NCI-H2196 treated with DMSO at 0.1 percent for 48 hours (cell line): ENCODE results near the gene ANKRD13D.
"Not testable (repeated sequence)": the region's sequence is repeated elsewhere in the genome, so short reads cannot be mapped to it uniquely, and the experiment has no call there.

Source experiments
- DNase-seq: peaks from one replicate; lab custom pipeline; 2025; ENCODE audit not compliant: unreplicated experiment; lab: John Stamatoyannopoulos, UW

ANKRD13D gene

DNA sequence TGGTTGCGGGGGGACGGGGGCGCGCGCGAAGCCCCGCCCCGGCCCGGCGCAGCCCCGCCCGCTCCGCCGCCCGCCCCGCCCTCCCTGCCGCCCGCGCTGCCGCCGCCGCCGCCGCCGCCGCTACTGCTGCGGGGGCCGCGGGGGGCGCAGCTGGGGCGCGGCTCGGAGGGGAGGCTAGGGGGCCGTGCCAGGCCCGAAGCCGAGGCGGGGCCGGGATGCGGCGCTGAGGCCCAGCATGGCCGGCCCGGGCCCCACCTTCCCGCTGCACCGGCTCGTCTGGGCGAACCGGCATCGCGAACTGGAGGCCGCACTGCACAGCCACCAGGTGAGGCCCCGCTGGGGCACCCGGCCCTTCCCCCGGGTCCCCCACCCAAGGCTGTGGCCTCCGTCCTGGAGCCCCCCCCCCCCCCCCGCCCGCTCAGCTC, at the start of gene ANKRD13D:
TSS of gene ANKRD13D (plus strand) at position 78 of the 425 bp plus-strand sequence. CDS start at position 236, 158 bp downstream.
- no peak for DNase-seq

DNA sequence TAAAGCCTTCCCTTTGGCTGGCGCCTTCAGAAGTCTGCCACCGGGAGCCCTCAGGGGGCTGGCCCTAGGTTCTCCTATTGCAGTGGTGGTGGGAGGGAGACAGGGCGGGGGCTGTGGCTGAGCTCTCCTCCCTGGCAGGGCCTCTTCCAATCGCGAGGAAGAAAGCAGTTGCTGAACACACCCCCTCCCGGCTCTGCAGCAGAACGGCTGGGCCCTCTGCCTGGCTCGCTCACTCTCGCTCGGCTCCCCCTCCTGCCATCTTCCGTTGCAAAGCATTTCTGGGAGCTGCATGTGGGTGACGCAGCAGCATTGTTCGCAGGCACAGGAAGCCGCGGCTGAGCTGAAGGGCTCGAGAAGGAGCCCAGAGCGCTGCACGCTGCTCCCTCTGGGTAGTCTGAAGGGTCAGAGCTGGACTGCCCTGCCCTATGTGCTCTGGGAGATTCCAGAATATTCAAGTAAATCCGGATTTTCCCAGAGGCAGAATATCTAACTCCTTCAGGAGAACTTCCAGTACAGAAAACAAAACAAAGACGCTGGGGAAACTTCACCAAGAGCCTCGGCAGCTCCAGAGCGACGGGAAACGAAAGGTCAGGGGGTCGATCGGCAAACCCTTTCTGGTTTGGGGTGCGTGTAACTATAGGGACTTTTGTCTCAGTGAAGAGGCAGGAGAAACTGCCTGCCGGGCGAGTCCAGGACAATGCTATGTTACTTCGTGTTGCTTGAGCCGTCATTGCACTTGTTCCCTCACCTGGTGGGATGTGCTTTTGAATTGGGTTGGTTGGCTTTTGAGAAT, 49.1 kb upstream of the ANKRD13D start:
- peak; percentile 99 for DNase-seq

DNA sequence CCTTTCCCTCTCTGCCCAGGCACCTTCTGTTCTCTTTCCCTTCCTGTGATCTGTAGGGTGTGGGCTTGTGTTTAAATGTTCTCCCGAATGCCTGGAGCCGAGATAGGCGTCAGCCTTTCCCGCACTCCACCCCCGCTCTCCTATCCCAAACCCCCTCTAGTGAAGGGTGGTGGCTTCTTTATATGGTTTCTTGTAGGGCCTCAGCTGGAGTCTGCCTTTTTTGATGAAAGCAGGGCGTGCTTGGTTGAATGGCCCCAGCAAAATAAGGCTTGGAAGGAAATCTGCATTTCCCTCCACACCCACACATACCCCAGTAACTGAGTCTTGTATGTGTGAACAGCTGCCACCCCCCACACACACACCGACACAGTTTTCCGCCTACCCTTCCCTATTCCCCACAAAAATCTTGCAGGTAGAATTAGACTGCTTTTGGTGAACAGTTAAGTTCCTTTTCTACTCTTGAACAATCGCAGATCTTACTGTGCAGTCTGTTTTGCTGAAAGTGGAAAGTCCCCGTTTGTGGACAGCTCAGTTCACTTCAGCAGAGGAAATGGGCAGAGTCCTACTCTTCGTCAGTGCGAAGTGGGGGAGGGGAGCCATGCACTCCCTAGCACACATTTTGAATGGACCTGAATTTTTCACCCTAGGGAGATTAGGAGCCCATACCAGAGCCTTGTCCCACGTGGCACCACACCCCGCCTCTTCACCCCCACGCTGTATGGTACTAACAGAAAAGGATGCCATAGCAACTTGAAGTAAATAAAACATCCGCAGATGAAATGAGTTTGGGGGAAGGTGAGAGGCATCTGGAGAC, 48.3 kb upstream of the ANKRD13D start:
- peak; percentile 9 for DNase-seq

DNA sequence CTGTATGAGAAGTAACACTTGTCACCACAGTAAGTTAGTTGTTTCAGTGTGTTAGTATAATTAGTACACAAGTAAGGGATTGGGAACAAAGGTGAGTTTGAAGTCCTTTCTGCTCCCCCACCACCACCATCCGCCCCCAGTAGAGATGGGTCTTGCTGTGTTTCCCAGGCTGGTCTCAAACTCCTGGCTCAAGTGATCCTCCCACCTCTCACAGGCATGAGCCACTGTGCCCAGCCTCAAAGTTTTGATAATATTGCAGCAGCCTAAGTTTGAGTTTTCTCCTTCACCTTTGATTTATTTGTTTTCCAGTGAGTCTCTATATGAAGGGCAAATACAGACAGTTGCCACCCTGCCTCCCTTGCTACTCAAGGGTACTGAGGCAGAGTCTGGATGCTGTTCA, 46.6 kb upstream of the ANKRD13D start:
- no peak for DNase-seq

DNA sequence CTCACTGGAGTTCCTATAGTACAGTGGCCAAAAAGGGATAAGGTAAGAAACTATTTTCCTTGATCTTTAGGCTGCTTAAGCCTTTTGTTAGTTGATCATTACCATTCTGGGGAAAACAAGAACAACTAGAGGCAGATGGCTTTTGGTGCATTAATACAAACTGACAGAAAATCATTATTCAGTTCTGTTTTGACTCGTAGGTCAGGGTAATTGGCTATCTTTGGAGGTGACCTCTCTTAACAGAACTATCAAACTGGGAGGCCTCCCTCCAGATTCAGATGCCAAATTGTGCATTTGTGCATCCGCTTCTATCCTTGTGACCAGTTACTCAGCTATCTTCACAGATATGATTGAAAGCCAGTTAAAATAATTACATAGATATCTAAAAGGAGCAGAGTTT, 46.1 kb upstream of the ANKRD13D start:
- no peak for DNase-seq

DNA sequence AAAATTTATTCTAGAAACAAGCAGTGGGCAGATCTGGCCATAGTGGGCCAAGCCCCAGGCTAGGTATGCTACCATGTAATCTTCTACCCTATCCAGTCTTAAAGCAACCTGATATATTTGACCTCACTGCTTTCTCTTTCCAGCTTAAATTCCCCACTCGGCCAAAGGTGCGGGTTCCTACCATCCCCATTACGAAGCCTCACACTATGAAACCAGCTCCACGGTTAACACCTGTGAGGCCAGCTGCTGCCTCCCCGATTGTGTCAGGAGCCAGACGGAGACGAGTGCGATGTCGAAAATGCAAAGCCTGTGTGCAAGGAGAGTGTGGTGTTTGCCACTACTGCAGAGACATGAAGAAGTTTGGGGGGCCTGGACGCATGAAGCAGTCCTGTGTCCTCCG, 44.1 kb upstream of the ANKRD13D start:
- no peak for DNase-seq

DNA sequence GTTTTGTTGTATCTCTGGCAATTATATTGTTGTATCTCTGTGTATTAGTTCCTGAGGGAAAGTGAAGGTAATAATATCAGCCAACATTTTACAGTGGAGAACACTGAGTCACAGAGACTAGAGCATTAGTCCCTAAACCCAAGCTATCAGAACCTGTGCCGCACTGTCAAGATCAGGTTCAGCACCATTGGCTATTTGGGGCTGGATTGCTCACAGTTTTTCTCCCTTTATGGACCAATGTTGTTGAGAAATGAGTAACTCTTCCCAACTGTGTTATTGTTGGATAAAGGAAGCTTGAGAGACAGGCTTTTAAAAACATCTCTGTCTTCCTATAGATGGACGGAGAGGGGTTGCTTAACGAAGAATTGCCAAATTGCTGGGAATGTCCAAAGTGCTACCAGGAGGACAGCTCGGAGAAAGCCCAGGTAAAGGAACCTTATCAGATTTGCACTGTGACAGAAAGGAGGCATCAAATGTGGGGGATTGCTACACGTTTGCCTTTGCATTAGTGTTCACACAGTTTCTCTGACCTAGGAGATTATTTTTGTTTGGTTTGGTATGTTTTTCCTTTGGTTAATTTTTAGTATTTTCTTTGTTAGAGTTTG, 41.1 kb upstream of the ANKRD13D start:
- no peak for DNase-seq

DNA sequence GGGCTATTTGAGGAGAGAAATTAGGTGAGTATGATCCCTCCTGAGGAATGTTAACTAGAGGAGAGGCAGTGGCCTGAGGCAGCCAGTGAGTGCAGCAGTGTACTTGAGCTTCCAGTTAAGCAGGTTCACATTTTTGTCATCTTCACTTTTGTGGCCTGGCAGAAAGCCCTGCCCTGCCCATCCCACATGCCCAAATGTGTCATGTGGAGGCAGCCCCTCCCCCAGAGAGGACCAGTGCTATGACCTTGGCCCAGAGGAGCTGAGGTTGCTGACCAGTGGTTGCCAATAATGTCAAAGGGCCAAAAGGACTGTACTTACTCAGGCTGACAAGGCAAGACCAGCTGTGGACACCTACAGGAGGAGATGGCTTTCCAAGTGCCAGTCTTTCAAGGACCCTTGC, 40.5 kb upstream of the ANKRD13D start:
- DNase-seq: no peak

DNA sequence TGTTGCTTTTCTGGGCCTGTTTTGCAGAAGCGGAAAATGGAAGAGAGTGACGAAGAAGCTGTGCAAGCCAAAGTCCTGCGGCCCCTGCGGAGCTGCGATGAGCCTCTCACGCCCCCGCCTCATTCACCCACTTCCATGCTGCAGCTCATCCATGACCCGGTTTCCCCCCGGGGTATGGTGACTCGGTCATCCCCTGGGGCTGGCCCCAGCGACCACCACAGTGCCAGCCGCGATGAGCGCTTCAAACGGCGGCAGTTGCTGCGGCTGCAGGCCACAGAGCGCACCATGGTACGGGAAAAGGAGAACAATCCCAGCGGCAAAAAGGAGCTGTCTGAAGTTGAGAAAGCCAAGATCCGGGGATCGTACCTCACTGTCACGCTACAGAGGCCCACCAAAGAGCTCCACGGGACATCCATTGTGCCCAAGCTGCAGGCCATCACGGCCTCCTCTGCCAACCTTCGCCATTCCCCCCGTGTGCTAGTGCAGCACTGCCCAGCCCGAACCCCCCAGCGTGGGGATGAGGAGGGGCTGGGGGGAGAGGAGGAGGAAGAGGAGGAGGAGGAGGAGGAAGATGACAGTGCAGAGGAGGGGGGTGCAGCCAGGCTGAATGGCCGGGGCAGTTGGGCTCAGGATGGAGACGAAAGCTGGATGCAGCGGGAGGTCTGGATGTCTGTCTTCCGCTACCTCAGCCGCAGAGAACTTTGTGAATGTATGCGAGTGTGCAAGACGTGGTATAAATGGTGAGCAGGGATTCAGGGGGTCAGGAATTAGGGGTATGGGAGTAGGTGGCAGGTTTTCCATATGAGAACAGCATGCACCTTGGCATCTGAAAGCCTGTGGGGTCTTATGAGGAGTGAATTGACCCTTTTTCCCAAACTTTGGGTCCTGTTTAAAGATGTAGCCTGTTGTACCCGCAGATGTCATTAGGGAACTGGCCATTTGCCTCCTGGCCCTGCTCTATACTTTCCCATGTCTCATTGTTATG, 38.8 kb upstream of the ANKRD13D start:
- DNase-seq: no peak

DNA sequence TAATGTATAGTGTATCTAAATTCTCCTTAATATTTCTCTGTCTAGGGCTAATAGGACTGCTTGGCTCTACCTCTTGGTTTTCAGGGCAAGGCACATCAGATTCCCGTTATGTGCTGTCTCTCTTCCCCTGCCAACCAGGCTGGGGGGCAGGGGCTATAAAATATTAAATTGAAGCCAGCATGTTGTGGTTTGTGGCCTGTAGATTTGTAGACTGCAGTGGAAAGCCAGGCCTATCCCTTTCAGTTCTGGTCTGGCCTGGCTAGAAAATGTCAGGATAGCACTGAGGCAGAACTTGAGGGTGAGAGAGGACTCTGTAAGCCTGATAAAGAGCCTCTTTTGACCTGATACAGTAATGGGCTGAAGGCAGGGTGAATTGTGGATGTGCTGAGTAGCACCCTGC, 37.3 kb upstream of the ANKRD13D start:
- no peak for DNase-seq

DNA sequence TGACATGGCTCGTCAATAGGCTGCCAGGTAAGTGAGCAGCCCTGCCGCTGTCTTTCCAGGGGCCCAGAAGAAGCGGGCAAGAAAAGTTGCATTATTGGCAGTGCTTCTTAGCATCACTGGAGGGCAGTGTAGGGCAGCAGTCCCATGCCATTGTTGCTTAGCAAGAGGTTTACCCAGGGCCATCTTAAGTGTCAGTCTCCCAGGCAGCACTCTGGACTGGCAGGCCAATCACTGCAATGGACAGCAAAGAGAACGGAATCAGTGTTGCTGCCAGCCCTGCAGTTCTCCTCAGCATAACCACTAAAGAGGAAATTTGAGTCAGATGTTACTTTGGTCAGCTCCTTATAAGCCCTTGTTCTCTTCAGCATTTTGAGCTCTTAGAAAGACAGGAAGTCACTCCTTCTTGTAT, 36.3 kb upstream of the ANKRD13D start:
- peak; percentile 47 for DNase-seq

DNA sequence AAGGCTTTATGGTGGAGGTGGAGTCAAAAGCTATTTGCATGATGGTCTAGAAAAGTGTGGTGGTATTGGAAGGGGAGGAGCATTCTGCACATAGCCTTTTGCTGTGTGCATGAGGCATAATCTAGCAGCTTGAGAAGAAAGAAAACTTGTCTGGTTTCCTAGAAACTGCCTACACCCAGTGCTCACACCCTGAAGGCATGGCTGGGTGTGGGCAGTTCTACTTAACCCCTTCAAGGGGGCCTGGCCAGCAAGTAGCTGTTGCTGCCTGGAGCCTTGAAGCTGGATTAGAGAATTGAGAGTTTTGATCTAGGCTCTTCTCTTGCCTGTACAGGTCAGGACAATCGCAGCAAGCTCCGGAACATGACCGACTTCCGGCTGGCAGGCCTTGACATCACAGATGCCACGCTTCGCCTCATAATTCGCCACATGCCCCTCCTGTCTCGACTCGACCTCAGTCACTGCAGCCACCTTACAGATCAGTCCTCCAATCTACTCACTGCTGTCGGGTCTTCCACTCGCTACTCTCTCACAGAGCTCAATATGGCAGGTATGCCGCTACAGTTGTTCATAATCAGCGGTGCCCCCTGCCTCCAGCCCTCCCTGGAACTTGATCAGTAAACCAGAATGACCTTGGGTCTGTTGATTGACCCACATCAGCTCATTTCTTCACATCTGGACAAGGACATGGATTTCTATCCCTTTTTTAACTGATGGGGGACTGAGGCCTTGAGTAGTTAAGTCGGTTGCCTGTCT, 35.1 kb upstream of the ANKRD13D start:
- DNase-seq: no peak

DNA sequence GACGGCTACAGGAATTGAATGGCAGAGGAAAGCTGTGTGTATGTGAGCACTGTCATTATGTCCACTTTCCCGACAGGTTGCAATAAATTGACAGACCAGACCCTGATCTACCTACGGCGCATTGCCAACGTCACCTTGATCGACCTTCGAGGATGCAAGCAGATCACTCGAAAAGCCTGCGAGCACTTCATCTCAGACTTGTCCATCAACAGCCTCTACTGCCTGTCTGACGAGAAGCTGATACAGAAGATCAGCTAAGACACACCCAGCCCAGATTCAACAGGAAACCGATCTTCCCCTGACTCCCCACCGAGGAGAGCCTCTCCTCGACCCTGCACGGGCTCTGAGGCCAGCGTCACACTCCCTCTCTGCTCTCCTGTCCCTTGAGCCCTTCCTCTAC, 34.3 kb upstream of the ANKRD13D start:
- no peak for DNase-seq

DNA sequence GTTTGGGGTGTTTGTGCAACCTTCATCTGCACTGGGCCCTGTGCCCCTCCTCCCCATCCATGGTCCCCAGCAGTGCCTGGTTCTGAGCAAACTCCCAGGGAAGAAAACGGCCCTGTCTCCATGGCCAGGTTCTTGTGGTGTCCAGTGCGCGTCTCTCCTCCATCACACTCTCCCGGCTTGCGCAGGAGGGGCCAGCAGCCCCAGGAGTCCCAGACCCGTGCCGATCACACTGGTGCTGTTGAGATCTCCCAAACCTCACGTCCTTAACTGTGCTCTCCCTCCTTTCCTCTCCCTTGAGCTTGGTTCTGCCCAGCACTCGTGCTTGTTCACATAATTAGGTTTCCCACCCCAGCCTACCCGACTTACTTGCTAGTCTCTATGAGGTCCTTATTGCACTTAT, 33.8 kb upstream of the ANKRD13D start:
- DNase-seq: no peak

DNA sequence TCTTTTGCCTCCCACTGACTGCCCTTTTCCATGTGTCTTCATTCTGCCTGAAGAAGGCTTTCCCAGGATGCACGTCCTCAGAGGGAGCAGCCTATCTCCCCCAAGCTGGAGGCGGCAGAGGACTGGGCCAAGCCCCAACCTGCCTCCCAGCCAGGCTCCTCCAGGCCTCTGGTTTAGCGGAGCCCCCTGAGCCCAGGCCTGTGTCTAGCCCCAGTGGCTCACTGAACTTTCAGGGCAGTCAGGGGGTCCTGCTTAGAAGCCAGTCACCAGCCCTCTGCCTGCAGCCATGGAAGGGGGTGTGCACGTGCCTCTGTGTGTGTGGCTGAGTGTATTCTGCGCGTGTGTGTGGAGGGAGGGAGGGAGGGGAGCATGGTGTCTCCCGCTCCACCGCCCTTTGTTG, 33.2 kb upstream of the ANKRD13D start:
- DNase-seq: no peak

DNA sequence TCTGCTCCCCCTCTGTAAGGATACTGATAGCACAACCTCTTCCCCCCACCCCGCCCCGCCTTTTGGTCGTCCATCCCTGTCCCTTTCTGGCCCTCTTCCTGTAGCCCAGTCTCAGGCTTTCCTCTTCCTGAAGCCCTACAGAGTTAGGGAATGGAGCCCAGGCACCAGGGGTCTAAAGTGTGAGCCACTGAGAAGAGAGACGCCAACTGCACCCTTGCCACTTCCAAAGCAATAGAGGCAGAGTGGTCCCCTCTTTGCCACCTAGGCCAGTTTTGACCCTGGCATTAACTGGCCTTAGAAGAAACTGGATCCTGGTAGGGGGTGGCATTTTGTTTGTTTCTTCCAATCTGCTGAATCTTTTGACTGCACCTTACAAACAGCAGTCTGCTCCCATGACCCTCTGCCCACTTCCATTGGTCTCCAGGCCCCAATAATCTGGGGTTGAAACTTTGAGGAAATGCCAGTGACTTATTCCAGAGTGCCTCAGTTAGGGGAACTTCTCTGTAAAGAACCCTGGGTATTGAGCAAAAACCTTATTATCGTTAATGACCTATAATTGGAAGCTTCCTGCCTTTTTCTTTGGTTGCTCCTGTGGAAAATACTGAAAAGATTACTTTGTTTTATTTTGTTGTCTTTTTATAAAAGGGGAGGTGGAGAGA, 32.5 kb upstream of the ANKRD13D start:
- DNase-seq: no peak

DNA sequence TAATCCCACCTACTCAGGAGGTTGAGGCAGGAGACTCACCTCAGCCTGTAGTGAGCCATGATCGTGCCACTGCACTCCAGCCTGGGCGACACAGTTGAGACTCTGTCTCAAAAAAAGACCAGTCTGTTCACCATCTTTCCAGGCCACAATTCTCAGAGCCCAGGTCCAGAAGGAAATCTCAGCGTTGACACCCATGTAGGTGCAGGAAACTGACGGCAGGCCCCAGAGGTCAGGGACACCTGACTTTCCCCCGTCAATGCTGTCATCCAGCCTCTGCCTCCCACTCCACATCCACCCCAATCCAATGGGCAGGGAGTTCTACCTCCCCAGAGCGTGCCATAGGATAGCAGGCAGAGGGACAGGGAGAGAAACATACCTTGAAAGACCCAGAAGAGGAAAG, 28.7 kb upstream of the ANKRD13D start:
- no peak for DNase-seq

DNA sequence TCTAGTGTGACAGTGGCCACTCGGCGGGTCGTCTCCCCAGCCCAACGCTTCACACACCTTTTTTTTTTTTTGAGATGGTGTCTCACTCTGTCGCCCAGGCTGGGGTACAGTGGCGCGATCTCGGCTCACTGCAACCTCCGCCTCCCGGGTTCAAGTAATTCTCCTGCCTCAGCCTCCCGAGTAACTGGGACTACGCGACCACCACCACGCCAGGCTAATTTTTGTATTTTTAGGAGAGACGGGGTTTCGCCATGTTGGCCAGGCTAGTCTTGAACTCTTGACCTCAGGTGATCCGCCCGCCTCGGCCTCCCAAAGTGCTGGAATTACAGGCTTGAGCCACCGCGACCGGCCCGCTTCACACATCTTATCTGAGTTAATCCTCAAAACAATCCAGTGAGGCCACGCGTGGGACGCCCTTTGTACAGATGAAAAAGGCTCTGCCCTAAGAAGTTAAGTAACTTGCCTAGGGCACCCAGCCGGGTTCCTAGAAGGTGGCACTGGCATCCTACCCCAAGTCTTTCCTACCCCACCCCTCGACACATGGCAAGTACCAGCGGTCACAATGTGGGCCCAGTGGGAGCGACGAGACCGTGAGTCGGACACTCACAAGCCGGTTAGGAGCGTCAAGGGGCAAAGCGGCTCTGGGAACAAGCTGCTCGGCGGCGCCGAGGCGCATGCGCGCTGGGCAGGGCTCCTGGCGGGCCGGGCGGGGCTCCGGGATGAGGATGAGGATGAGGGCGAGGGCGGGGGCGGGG, 28.0 kb upstream of the ANKRD13D start:
- not testable (repeated sequence) for DNase-seq

DNA sequence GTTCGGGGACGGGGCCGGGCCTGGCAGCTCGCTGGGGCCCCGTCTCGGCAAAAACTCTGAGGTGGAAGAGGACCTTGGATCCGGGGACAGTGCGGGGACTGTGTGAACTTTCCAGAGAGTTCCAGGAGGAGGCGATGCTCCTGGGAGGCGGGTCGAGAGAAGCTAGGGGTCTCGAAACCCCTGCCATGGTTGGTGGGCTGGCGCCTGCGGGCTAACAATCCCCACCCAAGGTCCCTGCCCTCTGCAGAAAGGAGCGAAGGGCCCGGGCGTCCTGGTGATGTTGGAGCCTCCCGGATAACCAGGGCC, 27.5 kb upstream of the ANKRD13D start:
- DNase-seq: no peak
